ENCODE data around the gene ZNF385B. TPM values are rescaled to one million over a fixed set of nuclear protein-coding genes. Genes with fewer than 3 reads are reported as not detected.

ZNF385B gene
- total and polyA plus RNA-seq, 12 donors: 2.0 to 15.3 (median 8.4) TPM

- peak; percentile 55 to 81 (median 69) for TF ChIP-seq CTCF (IDR thresholded peaks at IDR 0.05)
- TF ChIP-seq POLR2A (IDR thresholded peaks at IDR 0.05): no peak
- Histone ChIP-seq H3K4me1 (replicated peaks in 1 of 2) (no peaks in the 10 kb centered on the region), H3K27ac (no peak overlapping the region), H3K27me3 (no peaks in the 10 kb centered on the region), H3K36me3 (replicated peaks in 1 of 2) (no peaks in the 10 kb centered on the region), H3K4me3 (no peak overlapping the region), H3K9me3 (replicated peaks in 1 of 3) (no peaks in the 10 kb centered on the region)
- WGBS, 4 donors: 13 to 19% (median 15%) methylated on average over 4 of the region's 4 CpGs
- DNase-seq: no peak
- intact Hi-C loops (cut with DNase I): loop anchor here (5.0 kb wide), 2 partner anchors 324 to 334 kb away; no protein-coding TSS in a partner anchor
These were observed 110.1 kb downstream of the ZNF385B start for GRCh38 chr2:179751163-179751809.

DNA sequence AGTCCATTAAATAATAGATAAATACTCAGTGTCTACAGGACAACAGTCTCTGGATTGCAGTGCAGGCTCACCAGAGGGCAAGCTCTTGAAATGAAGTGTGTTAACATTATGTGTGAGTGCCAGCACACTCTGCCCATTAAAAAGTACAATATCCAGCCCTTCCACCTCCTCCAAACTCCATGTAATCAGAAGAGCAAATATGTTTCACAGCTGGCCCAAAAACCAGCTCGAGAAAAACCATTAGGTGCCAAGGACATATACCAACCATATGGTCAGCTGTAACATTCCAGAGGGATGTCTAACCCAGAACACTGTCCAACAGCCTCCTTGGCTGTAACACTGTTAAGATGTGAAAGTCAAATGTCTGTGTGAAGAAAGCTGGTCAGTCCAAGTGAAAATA lies 112.2 kb downstream of the ZNF385B start:
- Histone ChIP-seq H3K36me3 (replicated peaks in 1 of 2) (no peaks in the 10 kb centered on the region), H3K9me3 (replicated peaks in 1 of 3) (no peaks in the 10 kb centered on the region), H3K4me1 (replicated peaks in 1 of 2) (no peaks in the 10 kb centered on the region), H3K27me3 (no peaks in the 10 kb centered on the region), H3K27ac (no peak overlapping the region), H3K4me3 (no peak overlapping the region)
- intact Hi-C loops (cut with DNase I): no loop called here
- TF ChIP-seq POLR2A (IDR thresholded peaks at IDR 0.05): no peak
- no peak for DNase-seq
- 22 to 71% (median 57%) methylated on average over 1 of the region's 1 CpG for WGBS, 4 donors

DNA sequence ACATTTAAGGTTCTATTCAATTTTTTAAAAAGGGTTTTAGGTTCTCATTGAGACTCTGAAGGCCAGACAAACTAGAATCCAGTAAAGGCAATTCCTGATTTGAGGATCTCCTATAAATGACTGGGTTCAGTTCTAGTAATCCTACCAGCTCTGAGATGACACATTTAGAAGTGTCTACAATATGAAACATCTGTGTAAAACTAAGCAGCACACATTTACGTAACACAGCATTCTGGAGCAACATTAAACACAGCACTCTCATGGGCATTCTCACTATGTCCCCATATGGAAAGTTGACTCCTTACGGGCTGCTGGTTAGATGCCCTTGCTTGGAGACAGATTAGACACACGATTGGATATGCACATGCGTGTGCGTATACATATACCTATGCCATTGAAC lies 114.4 kb downstream of the ZNF385B start:
- H3K4me3 ChIP-seq: no peak overlapping the region
- H3K4me1 ChIP-seq (replicated peaks in 1 of 2): no peaks in the 10 kb centered on the region
- intact Hi-C loops (cut with DNase I): no loop called here
- no peaks in the 10 kb centered on the region for H3K36me3 ChIP-seq (replicated peaks in 1 of 2)
- no peaks in the 10 kb centered on the region for H3K9me3 ChIP-seq (replicated peaks in 1 of 3)
- DNase-seq: no peak
- TF ChIP-seq CTCF (IDR thresholded peaks at IDR 0.05) (no peak), POLR2A (IDR thresholded peaks at IDR 0.05) (no peak)
- no peak overlapping the region for H3K27ac ChIP-seq
- H3K27me3 ChIP-seq: no peaks in the 10 kb centered on the region
- WGBS, 4 donors: 86 to 98% (median 91%) methylated on average over 5 of the region's 5 CpGs

- no peak overlapping the region for H3K27ac ChIP-seq
- no peaks in the 10 kb centered on the region for H3K27me3 ChIP-seq
- WGBS, 4 donors: 68 to 83% (median 75%) methylated on average over 5 of the region's 5 CpGs
- TF ChIP-seq CTCF (IDR thresholded peaks at IDR 0.05): no peak
- no peak for TF ChIP-seq POLR2A (IDR thresholded peaks at IDR 0.05)
- DNase-seq: no peak
- H3K9me3 ChIP-seq (replicated peaks in 1 of 3): no peaks in the 10 kb centered on the region
- no peak overlapping the region for H3K4me3 ChIP-seq
- peaks cover 0 to 3% of the 10 kb centered on the region in 2 donors for H3K4me1 ChIP-seq (replicated peaks in 1 of 2)
- intact Hi-C loops (cut with DNase I): no loop called here
- H3K36me3 ChIP-seq (replicated peaks in 1 of 2): no peaks in the 10 kb centered on the region
These were observed 115.7 kb downstream of the ZNF385B start for GRCh38 chr2:179745635-179746256.

DNA sequence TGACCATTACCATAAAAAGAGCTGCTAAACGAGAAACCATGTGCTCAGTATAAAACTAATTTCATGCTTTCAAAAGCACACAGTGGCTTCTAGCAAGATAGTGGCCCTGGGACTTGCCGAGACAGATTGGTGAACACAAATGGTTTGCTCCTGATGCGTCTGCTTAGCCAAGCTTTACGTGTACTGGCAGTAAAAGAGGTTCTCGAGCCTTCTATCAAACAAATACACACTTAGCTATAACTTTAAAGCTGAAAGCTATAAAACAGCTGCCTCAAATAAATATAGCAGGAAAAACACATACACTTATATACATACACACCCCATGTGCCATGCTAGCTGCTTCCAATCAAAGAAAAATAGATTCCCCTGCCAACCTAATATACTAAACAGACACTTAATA lies 117.0 kb downstream of the ZNF385B start:
- 79 to 90% (median 85%) methylated on average over 5 of the region's 5 CpGs for WGBS, 4 donors
- TF ChIP-seq POLR2A (IDR thresholded peaks at IDR 0.05) (no peak), CTCF (IDR thresholded peaks at IDR 0.05) (no peak)
- H3K27me3 ChIP-seq: no peaks in the 10 kb centered on the region
- intact Hi-C loops (cut with DNase I): no loop called here
- peaks cover 0 to 3% of the 10 kb centered on the region in 2 donors for H3K4me1 ChIP-seq (replicated peaks in 1 of 2)
- H3K36me3 ChIP-seq (replicated peaks in 1 of 2): no peaks in the 10 kb centered on the region
- H3K9me3 ChIP-seq (replicated peaks in 1 of 3): no peaks in the 10 kb centered on the region
- H3K4me3 ChIP-seq: no peak overlapping the region
- DNase-seq: no peak
- no peak overlapping the region for H3K27ac ChIP-seq

Measured in adrenal gland (tissue), 12 donors.